AG04450 (cell line): ENCODE measurements around the gene MDN1. TPM values are rescaled to one million over a fixed set of nuclear protein-coding genes. Genes with fewer than 3 reads are reported as not detected.

ENCODE experiments used
- CTCF ChIA-PET: fragments of 300-600, 350-600 bp; formaldehyde crosslinking; extraction: SDS; loops from one replicate; lab custom pipeline; 2022; ENCODE audit warnings: antibody characterized with exemption, inconsistent platforms; lab: Charles Lee
- POLR2A ChIA-PET: fragments of 350-600 bp; formaldehyde crosslinking; extraction: SDS; loops from one replicate; lab custom pipeline; 2021; ENCODE audit warnings: antibody characterized with exemption, inconsistent platforms; lab: Yijun Ruan, JAX
- DNase-seq: peaks from one replicate; pipeline ENCODE4 v3.0.0-alpha.2; 2011; ENCODE audit warnings: low read depth, low spot score
- H3K27ac ChIP-seq: one replicate; pipeline ENCODE4 v1.5.1; 2012; ENCODE audit warnings: low read depth, low read length, control low read depth
- H3K27me3 ChIP-seq: one replicate; pipeline ENCODE4 v1.6.0; 2012; ENCODE audit warnings: low read length; ENCODE audit not compliant: control insufficient read depth, insufficient read depth
- H3K4me3 ChIP-seq: 2 replicates; pipeline ENCODE4 v1.5.1; 2011; ENCODE audit warnings: mild to moderate bottlenecking, low read depth, low read length, control low read depth
- H3K9me3 ChIP-seq: 2 replicates; pipeline ENCODE4 v1.5.1; 2012; ENCODE audit warnings: low read length; ENCODE audit not compliant: control insufficient read depth, insufficient read depth
- CTCF ChIP-seq: IDR thresholded peaks from 2 replicates; pipeline ENCODE4 v1.5.1; 2011; ENCODE audit warnings: low read depth, low read length, control low read depth, inconsistent platforms
- polyA plus RNA-seq: library from polyadenylated mRNA; depleted of rRNA; stranded (reverse); fragments of >200 nt; gene quantifications from 2 replicates; pipeline ENCODE4 v1.2.3, GENCODE V29; 2011

Gene MDN1
- polyA plus RNA-seq, 1 experiment: 15.8 TPM

- no peak for TF ChIP-seq CTCF
- ChIA-PET CTCF (no interaction called here), POLR2A (no interaction called here)
- DNase-seq: no peak
- no peak overlapping the region for H3K27ac ChIP-seq
- no peaks in the 10 kb centered on the region for H3K27me3 ChIP-seq
- H3K9me3 ChIP-seq: no peaks in the 10 kb centered on the region
- no peak overlapping the region for H3K4me3 ChIP-seq
Measured at GRCh38 chr6:89660981-89661380, 158.6 kb downstream of the MDN1 start.

GRCh38 chr6:89657445-89658158 lies 162.0 kb downstream of the MDN1 start:
- CTCF ChIA-PET: no interaction called here
- no peaks in the 10 kb centered on the region for H3K9me3 ChIP-seq
- no peak for TF ChIP-seq CTCF
- no peak overlapping the region for H3K27ac ChIP-seq
- POLR2A ChIA-PET: no interaction called here
- H3K4me3 ChIP-seq: no peak overlapping the region
- DNase-seq: no peak
- no peaks in the 10 kb centered on the region for H3K27me3 ChIP-seq

- POLR2A ChIA-PET: no interaction called here
- no peaks in the 10 kb centered on the region for H3K9me3 ChIP-seq
- H3K4me3 ChIP-seq: no peak overlapping the region
- DNase-seq: no peak
- no peak overlapping the region for H3K27ac ChIP-seq
- CTCF ChIA-PET: no interaction called here
- TF ChIP-seq CTCF: no peak
- H3K27me3 ChIP-seq: no peaks in the 10 kb centered on the region
Measured at GRCh38 chr6:89655122-89655521, 164.5 kb downstream of the MDN1 start.

- POLR2A ChIA-PET: no interaction called here
- CTCF ChIA-PET: no interaction called here
- no peak for DNase-seq
- Histone ChIP-seq H3K27me3 (no peaks in the 10 kb centered on the region), H3K9me3 (no peaks in the 10 kb centered on the region), H3K27ac (no peak overlapping the region), H3K4me3 (no peak overlapping the region)
- no peak for TF ChIP-seq CTCF
Measured at GRCh38 chr6:89650579-89650978, 169.0 kb downstream of the MDN1 start.

- Histone ChIP-seq H3K27me3 (no peaks in the 10 kb centered on the region), H3K27ac (no peak overlapping the region), H3K9me3 (no peaks in the 10 kb centered on the region), H3K4me3 (no peak overlapping the region)
- CTCF ChIA-PET: no interaction called here
- no peak for DNase-seq
- POLR2A ChIA-PET: no interaction called here
- no peak for TF ChIP-seq CTCF
Measured at GRCh38 chr6:89649682-89650081, 169.9 kb downstream of the MDN1 start.
